ENCODE data around the gene KANK4.

KANK4 gene

DNA sequence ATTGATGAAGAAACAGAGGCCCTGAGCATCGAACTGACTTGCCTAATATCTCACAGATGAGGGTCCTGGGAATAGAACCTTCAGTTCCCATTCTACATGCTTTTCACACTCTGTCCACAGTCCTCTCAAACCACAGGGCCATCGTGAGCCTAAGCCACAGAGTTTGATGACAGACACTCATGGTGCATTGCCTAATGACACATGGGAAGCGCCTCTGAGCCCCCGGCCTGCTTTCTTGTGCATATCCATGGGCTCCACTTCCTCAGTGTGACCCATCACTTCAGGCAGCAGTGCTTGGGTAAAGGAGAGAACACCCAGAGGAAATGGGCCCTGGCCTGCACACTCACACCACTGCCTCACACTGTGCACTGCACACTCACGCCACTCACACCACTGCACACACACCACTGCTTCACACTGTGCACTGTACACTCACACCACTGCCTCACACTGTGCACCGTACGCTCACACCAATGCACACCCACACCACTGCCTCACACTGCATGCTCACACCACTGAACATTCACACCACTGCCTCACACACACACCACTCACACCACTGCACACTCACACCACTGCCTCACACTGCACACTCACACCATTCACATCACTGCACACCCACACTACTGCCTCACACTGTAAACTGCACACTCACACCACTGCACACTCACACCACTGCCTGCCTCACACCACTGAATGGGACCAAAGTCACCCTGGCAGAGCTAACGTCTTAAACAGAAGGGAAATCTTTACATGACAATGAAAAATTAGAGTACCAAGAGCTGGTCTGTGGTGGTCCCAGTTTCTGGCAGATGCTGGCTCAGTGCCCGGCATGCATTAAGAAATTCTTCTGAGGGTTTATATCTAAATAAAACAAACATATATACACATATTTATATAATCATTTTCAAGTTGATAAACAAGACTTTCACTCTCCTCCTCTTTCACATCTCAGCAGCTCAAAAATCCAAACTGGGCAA lies 53.0 kb downstream of the KANK4 start:
- DNase-seq = no peak
- Mint-ChIP-seq H3K27me3 (ENCODE audit: low read depth, poor library complexity) (peaks cover 14% of the 10 kb centered on the region), H3K4me1 (peaks cover 26% of the 10 kb centered on the region), H3K27ac (peak overlapping the region; percentile 58), H3K36me3 (ENCODE audit: low read depth) (no peaks in the 10 kb centered on the region), H3K4me3 (no peak overlapping the region), H3K9me3 (no peaks in the 10 kb centered on the region)
- TF ChIP-seq, protein P1, sequence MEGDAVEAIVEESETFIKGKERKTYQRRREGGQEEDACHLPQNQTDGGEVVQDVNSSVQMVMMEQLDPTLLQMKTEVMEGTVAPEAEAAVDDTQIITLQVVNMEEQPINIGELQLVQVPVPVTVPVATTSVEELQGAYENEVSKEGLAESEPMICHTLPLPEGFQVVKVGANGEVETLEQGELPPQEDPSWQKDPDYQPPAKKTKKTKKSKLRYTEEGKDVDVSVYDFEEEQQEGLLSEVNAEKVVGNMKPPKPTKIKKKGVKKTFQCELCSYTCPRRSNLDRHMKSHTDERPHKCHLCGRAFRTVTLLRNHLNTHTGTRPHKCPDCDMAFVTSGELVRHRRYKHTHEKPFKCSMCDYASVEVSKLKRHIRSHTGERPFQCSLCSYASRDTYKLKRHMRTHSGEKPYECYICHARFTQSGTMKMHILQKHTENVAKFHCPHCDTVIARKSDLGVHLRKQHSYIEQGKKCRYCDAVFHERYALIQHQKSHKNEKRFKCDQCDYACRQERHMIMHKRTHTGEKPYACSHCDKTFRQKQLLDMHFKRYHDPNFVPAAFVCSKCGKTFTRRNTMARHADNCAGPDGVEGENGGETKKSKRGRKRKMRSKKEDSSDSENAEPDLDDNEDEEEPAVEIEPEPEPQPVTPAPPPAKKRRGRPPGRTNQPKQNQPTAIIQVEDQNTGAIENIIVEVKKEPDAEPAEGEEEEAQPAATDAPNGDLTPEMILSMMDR (IDR thresholded peaks at IDR 0.05) = no peak

DNA sequence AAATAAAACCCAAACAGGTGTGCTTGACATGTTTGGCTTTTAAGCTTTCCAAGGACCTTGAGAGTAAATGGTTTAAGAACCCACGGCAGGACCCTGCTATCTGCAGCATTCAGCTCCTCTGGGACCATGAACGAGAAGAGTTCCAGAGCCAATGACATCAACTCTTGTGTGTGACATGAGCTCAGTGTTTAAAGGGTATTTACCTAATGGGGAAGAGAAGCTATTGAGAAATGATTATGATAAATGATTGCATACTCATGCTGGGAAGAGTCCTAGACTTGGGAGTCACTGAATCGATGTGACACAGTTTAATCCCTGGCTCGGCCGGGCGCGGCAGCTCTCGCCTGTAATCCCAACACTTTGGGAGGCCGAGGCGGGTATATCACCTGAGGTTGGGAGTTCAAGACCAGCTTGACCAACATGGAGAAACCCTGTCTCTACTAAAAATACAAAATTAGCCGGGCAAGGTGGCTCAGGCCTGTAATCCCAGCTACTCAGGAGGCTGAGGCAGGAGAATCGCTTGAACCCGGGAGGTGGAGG lies 55.4 kb downstream of the KANK4 start:
- Mint-ChIP-seq H3K9me3 (no peaks in the 10 kb centered on the region), H3K27me3 (ENCODE audit: low read depth, poor library complexity) (peaks cover 18% of the 10 kb centered on the region), H3K27ac (no peak overlapping the region), H3K4me1 (peaks cover 19% of the 10 kb centered on the region), H3K4me3 (no peak overlapping the region), H3K36me3 (ENCODE audit: low read depth) (no peaks in the 10 kb centered on the region)
- no peak for DNase-seq
- TF ChIP-seq, protein P1 (IDR thresholded peaks at IDR 0.05) = no peak

DNA sequence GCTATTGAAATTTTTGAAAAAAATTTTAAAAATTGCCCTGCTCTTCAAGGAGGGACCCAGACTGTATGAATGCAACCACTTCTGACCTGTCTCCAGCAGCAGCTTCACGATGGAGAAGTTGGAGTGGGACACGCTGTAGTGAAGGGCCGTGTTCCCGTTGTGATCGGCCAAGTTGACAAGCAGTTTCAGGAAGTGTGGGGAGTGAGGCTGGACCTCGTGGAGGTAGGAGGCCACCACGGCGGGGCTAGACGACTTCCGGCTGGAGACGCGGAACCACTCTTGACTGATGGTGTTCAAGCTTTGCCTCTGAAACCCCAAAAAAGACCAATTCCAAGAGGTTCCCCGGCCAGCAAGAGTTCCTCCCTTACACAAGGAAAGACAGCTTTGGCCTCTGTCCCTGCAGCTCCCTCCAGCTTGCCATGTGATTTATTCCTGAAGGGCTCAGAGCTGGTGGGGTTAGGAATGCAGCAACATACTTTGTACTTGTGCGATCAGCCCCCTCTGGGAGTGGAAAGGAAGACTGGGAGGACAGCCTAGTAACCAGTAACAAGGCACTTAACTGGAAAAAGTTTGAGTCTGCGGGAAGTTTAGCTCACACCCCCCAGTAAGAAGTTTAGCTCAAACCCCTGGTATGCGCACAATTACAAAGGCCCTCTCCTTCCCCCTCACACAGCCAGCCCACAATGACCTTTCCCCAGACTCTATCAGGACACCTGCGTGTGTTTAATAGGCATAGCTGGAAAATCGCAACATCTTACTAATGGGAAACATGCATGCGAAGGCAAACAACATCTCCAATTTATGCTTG lies 56.0 kb downstream of the KANK4 start:
- TF ChIP-seq, protein P1 (IDR thresholded peaks at IDR 0.05) = no peak
- H3K4me1 Mint-ChIP-seq = peaks cover 19% of the 10 kb centered on the region

DNA sequence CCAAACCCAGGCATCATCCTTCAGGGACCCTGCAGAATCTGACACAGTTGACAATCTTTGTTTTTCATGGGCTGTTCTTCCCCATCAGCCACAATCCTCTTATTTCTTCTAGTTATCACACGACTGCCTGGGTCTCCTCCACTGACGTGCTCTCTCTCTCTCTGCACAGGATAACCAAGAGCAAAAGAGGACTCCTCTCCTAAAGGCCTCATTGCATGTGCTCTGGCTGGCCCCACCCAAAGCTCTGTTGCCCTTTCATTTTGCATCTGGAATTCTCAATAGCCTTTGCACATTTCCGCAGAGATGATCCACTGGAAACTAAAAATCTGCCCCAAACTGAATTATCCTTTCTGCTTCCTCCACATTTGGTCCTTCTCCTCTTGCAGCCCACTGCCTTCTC lies 58.5 kb downstream of the KANK4 start:
- no peak overlapping the region for H3K4me3 Mint-ChIP-seq
- H3K27ac Mint-ChIP-seq = no peak overlapping the region
- no peak for DNase-seq
- H3K4me1 Mint-ChIP-seq = peaks cover 15% of the 10 kb centered on the region
- TF ChIP-seq, protein P1 (IDR thresholded peaks at IDR 0.05) = no peak
- H3K9me3 Mint-ChIP-seq = no peaks in the 10 kb centered on the region
- no peaks in the 10 kb centered on the region for H3K36me3 Mint-ChIP-seq (ENCODE audit: low read depth)
- peaks cover 22% of the 10 kb centered on the region for H3K27me3 Mint-ChIP-seq (ENCODE audit: low read depth, poor library complexity)

More for the DNA sequence above, 56.0 kb downstream of the KANK4 start:
- DNase-seq = peak; percentile 31
- peaks cover 17% of the 10 kb centered on the region for H3K27me3 Mint-ChIP-seq (ENCODE audit: low read depth, poor library complexity)
- H3K4me3 Mint-ChIP-seq = no peak overlapping the region
- H3K36me3 Mint-ChIP-seq (ENCODE audit: low read depth) = no peaks in the 10 kb centered on the region
- H3K27ac Mint-ChIP-seq = no peak overlapping the region
- H3K9me3 Mint-ChIP-seq = no peaks in the 10 kb centered on the region

DNA sequence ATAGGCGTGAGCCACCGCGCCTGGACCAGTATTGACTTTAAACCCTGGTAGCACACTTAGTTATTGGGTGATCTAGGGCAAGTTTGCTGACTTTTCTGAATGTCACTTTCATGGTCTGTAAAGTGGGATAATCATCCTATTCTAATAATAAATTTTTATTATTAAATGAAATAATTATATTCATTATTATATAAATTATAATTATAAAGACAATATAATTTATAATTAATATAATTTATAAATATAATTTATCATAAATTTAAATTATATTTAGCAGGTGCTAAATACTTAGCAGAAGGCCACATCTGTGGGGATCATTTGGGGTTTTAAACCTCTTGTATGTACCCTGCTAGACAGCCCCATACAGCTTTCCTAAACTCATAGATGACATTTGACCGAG lies 59.7 kb downstream of the KANK4 start:
- Mint-ChIP-seq H3K4me1 (peaks cover 15% of the 10 kb centered on the region), H3K27ac (no peak overlapping the region), H3K9me3 (no peaks in the 10 kb centered on the region), H3K36me3 (ENCODE audit: low read depth) (no peaks in the 10 kb centered on the region), H3K4me3 (no peak overlapping the region), H3K27me3 (ENCODE audit: low read depth, poor library complexity) (peaks cover 22% of the 10 kb centered on the region)
- TF ChIP-seq, protein P1 (IDR thresholded peaks at IDR 0.05) = no peak
- no peak for DNase-seq
